Measurements from ENCODE around the gene LCT.
A peak's percentile ranks its signal among the peaks of the same experiment; 100 is the strongest.

DNA sequence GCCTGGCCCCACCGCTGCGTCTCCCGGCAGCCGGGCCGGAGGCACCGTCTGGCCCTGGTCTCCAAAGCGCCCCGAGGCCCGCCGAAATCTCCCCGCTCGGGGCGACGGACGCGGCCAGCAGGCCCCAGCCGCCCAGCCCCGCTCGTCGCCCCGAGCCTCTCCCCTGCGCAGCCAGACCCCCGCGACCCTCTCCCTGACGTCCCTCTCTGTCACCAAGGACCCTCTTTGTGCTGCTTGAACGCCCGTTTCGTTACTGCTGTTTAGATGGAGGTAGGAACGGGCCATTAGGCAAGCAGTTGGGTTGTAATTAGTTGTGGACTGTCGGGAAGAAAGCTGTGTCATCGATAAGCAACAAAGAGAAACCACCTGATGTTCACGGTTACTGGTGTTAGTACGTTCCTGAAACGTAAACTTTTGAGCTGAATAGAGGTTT lies 94.6 kb downstream of the LCT start:
- TF ChIP-seq, protein P1, sequence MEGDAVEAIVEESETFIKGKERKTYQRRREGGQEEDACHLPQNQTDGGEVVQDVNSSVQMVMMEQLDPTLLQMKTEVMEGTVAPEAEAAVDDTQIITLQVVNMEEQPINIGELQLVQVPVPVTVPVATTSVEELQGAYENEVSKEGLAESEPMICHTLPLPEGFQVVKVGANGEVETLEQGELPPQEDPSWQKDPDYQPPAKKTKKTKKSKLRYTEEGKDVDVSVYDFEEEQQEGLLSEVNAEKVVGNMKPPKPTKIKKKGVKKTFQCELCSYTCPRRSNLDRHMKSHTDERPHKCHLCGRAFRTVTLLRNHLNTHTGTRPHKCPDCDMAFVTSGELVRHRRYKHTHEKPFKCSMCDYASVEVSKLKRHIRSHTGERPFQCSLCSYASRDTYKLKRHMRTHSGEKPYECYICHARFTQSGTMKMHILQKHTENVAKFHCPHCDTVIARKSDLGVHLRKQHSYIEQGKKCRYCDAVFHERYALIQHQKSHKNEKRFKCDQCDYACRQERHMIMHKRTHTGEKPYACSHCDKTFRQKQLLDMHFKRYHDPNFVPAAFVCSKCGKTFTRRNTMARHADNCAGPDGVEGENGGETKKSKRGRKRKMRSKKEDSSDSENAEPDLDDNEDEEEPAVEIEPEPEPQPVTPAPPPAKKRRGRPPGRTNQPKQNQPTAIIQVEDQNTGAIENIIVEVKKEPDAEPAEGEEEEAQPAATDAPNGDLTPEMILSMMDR (IDR thresholded peaks at IDR 0.05; ENCODE audit: insufficient read depth, low read length) = no peak
- TF ChIP-seq POLR2AphosphoS5 (IDR thresholded peaks at IDR 0.05; ENCODE audit: low read depth) = peak; percentile 58
- TF ChIP-seq SPI1 (IDR thresholded peaks at IDR 0.05; ENCODE audit: borderline replicate concordance, low read depth) = no peak
